COLO829 (cell line): ENCODE results near the gene STK24.
A peak's percentile ranks its signal among the peaks of the same experiment; 100 is the strongest.

Experiments
- DNase-seq: peaks from one replicate; pipeline ENCODE4 v3.0.0; 2012; ENCODE audit warnings: low spot score

Gene STK24

GRCh38 chr13:98489446-98490194, 87.3 kb downstream of the STK24 start:
- DNase-seq = no peak

- DNase-seq = no peak
Measured at GRCh38 chr13:98488736-98489135, 88.2 kb downstream of the STK24 start.

GRCh38 chr13:98487522-98487921, 89.4 kb downstream of the STK24 start:
- no peak for DNase-seq

GRCh38 chr13:98487016-98487415, 89.9 kb downstream of the STK24 start:
- no peak for DNase-seq

GRCh38 chr13:98486412-98486811, 90.5 kb downstream of the STK24 start:
- DNase-seq = no peak

GRCh38 chr13:98485561-98485960, 91.3 kb downstream of the STK24 start:
- DNase-seq = no peak

GRCh38 chr13:98484289-98485219, 92.4 kb downstream of the STK24 start:
- DNase-seq = peak; percentile 37

- DNase-seq = no peak
Measured at GRCh38 chr13:98483601-98484288, 93.2 kb downstream of the STK24 start.

GRCh38 chr13:98482476-98483444, 94.1 kb downstream of the STK24 start:
- DNase-seq = peak; percentile 29

GRCh38 chr13:98480915-98481877, 95.7 kb downstream of the STK24 start:
- no peak for DNase-seq

GRCh38 chr13:98479496-98480003, 97.4 kb downstream of the STK24 start:
- no peak for DNase-seq

GRCh38 chr13:98478189-98479129, 98.4 kb downstream of the STK24 start:
- no peak for DNase-seq

- peak; percentile 28 for DNase-seq
Measured at GRCh38 chr13:98476538-98476966, 100.4 kb downstream of the STK24 start.

- peak; percentile 38 for DNase-seq
Measured at GRCh38 chr13:98476106-98476505, 100.8 kb downstream of the STK24 start.

GRCh38 chr13:98475522-98475921, 101.4 kb downstream of the STK24 start:
- DNase-seq = no peak

GRCh38 chr13:98474761-98475160, 102.1 kb downstream of the STK24 start:
- no peak for DNase-seq

GRCh38 chr13:98474292-98474691, 102.6 kb downstream of the STK24 start:
- DNase-seq = no peak

- no peak for DNase-seq
Measured at GRCh38 chr13:98473788-98474144, 103.1 kb downstream of the STK24 start.
